ENCODE data around the gene SLC38A11.

- TF ChIP-seq CTCF (conservative IDR thresholded peaks at IDR 0.05), result no peak
- no peak for TF ChIP-seq EZH2 (IDR thresholded peaks at IDR 0.05; ENCODE audit: low read depth)
These were observed 12.0 kb downstream of the SLC38A11 start for GRCh38 chr2:164943289-164943688.

Measured in PC-9 (cell line).